H1 (cell line): Measurements from ENCODE around the gene FGR.
"Not testable (repeated sequence)": the region's sequence is repeated elsewhere in the genome, so short reads cannot be mapped to it uniquely, and the experiment has no call there.

Source experiments
- CEBPB ChIP-seq: IDR thresholded peaks from 2 replicates; pipeline ENCODE4 v1.6.1; 2012; ENCODE audit warnings: low read depth, low read length
- CHD2 ChIP-seq: IDR thresholded peaks from 2 replicates; pipeline ENCODE4 v1.6.1; 2012; ENCODE audit warnings: low read length, improper control_type of control experiment
- EGR1 ChIP-seq: IDR thresholded peaks from 2 replicates; pipeline ENCODE4 v1.6.1; 2011; ENCODE audit warnings: low read depth, low read length, borderline replicate concordance
- EP300 ChIP-seq, 2 experiments: IDR thresholded peaks; 1 replicate in 1 of 2; 2 replicates in 1 of 2; pipeline ENCODE4 v1.6.1; 2011 to 2012; ENCODE audit warnings: low read depth in 2 of 2, low read length in 2 of 2, mild to moderate bottlenecking in 2 of 2, borderline replicate concordance in 1 of 2, inconsistent platforms in 1 of 2, moderate library complexity in 1 of 2
- MAX ChIP-seq: IDR thresholded peaks from 2 replicates; pipeline ENCODE4 v1.6.1; 2012; ENCODE audit warnings: inconsistent platforms
- POLR2A ChIP-seq, 2 experiments: IDR thresholded peaks; 1 replicate in 1 of 2; 2 replicates in 1 of 2; pipeline ENCODE4 v1.6.1; 2011; ENCODE audit warnings: low read depth in 2 of 2, low read length in 2 of 2, mild to moderate bottlenecking in 2 of 2; ENCODE audit errors: control extremely low read depth in 1 of 2
- SP1 ChIP-seq: IDR thresholded peaks from 2 replicates; pipeline ENCODE4 v1.6.1; 2011; ENCODE audit warnings: low read depth, low read length
- SRF ChIP-seq: IDR thresholded peaks from 2 replicates; pipeline ENCODE4 v1.6.1; 2011; ENCODE audit warnings: mild to moderate bottlenecking, low read depth, low read length, moderate library complexity
- TCF12 ChIP-seq: IDR thresholded peaks from 2 replicates; pipeline ENCODE4 v1.6.1; 2011; ENCODE audit warnings: low read depth, mild to moderate bottlenecking, low read length
- USF2 ChIP-seq: IDR thresholded peaks from 2 replicates; pipeline ENCODE4 v1.6.1; 2011; ENCODE audit warnings: low read length, improper control_type of control experiment
- TF ChIP-seq, protein P1 (sequence below), 3 experiments: IDR thresholded peaks; 1 replicate in 2 of 3; 2 replicates in 1 of 3; pipeline versions ENCODE4 v1.5.1 to v1.6.1; 2011; ENCODE audit warnings: low read length in 3 of 3, mild to moderate bottlenecking in 3 of 3, inconsistent platforms in 2 of 3, low read depth in 1 of 3, moderate library complexity in 1 of 3; ENCODE audit not compliant: insufficient read depth in 1 of 3; ENCODE audit errors: control extremely low read depth in 1 of 3
- TF ChIP-seq, protein P2 (sequence below): fragments of 300-600 bp; sonication (generic); IDR thresholded peaks from 2 replicates; pipeline ENCODE4 v1.7.1; 2012; ENCODE audit warnings: low read length, moderate library complexity, mild to moderate bottlenecking, inconsistent platforms; ENCODE audit not compliant: insufficient replicate concordance

- TF ChIP-seq, protein P1, sequence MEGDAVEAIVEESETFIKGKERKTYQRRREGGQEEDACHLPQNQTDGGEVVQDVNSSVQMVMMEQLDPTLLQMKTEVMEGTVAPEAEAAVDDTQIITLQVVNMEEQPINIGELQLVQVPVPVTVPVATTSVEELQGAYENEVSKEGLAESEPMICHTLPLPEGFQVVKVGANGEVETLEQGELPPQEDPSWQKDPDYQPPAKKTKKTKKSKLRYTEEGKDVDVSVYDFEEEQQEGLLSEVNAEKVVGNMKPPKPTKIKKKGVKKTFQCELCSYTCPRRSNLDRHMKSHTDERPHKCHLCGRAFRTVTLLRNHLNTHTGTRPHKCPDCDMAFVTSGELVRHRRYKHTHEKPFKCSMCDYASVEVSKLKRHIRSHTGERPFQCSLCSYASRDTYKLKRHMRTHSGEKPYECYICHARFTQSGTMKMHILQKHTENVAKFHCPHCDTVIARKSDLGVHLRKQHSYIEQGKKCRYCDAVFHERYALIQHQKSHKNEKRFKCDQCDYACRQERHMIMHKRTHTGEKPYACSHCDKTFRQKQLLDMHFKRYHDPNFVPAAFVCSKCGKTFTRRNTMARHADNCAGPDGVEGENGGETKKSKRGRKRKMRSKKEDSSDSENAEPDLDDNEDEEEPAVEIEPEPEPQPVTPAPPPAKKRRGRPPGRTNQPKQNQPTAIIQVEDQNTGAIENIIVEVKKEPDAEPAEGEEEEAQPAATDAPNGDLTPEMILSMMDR (IDR thresholded peaks at IDR 0.05; ENCODE audit: control extremely low read depth in 1 of 3, insufficient read depth in 1 of 3, low read depth in 1 of 3, low read length in 3 of 3), result not testable (repeated sequence)
- TF ChIP-seq SRF; TCF12; EGR1; MAX; POLR2A (IDR thresholded peaks at IDR 0.05; ENCODE audit: control extremely low read depth in 1 of 2, low read depth in 2 of 2, low read length in 2 of 2); EP300 (IDR thresholded peaks at IDR 0.05; ENCODE audit: borderline replicate concordance in 1 of 2, low read depth in 2 of 2, low read length in 2 of 2); SP1; CEBPB; CHD2; USF2: not testable (repeated sequence)
- TF ChIP-seq, protein P2, sequence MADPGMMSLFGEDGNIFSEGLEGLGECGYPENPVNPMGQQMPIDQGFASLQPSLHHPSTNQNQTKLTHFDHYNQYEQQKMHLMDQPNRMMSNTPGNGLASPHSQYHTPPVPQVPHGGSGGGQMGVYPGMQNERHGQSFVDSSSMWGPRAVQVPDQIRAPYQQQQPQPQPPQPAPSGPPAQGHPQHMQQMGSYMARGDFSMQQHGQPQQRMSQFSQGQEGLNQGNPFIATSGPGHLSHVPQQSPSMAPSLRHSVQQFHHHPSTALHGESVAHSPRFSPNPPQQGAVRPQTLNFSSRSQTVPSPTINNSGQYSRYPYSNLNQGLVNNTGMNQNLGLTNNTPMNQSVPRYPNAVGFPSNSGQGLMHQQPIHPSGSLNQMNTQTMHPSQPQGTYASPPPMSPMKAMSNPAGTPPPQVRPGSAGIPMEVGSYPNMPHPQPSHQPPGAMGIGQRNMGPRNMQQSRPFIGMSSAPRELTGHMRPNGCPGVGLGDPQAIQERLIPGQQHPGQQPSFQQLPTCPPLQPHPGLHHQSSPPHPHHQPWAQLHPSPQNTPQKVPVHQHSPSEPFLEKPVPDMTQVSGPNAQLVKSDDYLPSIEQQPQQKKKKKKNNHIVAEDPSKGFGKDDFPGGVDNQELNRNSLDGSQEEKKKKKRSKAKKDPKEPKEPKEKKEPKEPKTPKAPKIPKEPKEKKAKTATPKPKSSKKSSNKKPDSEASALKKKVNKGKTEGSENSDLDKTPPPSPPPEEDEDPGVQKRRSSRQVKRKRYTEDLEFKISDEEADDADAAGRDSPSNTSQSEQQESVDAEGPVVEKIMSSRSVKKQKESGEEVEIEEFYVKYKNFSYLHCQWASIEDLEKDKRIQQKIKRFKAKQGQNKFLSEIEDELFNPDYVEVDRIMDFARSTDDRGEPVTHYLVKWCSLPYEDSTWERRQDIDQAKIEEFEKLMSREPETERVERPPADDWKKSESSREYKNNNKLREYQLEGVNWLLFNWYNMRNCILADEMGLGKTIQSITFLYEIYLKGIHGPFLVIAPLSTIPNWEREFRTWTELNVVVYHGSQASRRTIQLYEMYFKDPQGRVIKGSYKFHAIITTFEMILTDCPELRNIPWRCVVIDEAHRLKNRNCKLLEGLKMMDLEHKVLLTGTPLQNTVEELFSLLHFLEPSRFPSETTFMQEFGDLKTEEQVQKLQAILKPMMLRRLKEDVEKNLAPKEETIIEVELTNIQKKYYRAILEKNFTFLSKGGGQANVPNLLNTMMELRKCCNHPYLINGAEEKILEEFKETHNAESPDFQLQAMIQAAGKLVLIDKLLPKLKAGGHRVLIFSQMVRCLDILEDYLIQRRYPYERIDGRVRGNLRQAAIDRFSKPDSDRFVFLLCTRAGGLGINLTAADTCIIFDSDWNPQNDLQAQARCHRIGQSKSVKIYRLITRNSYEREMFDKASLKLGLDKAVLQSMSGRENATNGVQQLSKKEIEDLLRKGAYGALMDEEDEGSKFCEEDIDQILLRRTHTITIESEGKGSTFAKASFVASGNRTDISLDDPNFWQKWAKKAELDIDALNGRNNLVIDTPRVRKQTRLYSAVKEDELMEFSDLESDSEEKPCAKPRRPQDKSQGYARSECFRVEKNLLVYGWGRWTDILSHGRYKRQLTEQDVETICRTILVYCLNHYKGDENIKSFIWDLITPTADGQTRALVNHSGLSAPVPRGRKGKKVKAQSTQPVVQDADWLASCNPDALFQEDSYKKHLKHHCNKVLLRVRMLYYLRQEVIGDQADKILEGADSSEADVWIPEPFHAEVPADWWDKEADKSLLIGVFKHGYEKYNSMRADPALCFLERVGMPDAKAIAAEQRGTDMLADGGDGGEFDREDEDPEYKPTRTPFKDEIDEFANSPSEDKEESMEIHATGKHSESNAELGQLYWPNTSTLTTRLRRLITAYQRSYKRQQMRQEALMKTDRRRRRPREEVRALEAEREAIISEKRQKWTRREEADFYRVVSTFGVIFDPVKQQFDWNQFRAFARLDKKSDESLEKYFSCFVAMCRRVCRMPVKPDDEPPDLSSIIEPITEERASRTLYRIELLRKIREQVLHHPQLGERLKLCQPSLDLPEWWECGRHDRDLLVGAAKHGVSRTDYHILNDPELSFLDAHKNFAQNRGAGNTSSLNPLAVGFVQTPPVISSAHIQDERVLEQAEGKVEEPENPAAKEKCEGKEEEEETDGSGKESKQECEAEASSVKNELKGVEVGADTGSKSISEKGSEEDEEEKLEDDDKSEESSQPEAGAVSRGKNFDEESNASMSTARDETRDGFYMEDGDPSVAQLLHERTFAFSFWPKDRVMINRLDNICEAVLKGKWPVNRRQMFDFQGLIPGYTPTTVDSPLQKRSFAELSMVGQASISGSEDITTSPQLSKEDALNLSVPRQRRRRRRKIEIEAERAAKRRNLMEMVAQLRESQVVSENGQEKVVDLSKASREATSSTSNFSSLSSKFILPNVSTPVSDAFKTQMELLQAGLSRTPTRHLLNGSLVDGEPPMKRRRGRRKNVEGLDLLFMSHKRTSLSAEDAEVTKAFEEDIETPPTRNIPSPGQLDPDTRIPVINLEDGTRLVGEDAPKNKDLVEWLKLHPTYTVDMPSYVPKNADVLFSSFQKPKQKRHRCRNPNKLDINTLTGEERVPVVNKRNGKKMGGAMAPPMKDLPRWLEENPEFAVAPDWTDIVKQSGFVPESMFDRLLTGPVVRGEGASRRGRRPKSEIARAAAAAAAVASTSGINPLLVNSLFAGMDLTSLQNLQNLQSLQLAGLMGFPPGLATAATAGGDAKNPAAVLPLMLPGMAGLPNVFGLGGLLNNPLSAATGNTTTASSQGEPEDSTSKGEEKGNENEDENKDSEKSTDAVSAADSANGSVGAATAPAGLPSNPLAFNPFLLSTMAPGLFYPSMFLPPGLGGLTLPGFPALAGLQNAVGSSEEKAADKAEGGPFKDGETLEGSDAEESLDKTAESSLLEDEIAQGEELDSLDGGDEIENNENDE, result not testable (repeated sequence)
Measured at GRCh38 chr1:27640514-27640913, 5.5 kb upstream of the FGR start.
